HepG2 (cell line): ENCODE results near the gene CTDSP1. TPM values are rescaled to one million over a fixed set of nuclear protein-coding genes. Genes with fewer than 3 reads are reported as not detected.
A peak's percentile ranks its signal among the peaks of the same experiment; 100 is the strongest.

Experiments
- CEBPB ChIP-seq: IDR thresholded peaks from 2 replicates; pipeline ENCODE4 v1.6.1; 2011; ENCODE audit warnings: low read depth, low read length, improper control_type of control experiment, borderline replicate concordance
- FOXP4 ChIP-seq: sonication (generic); formaldehyde crosslinking; IDR thresholded peaks from 2 replicates; pipeline ENCODE4 v1.4.0; 2020; ENCODE audit warnings: missing genetic modification reagents
- GATAD2A ChIP-seq: IDR thresholded peaks from 2 replicates; pipeline ENCODE4 v1.6.1; 2016
- HDAC1 ChIP-seq: sonication (generic); formaldehyde crosslinking; IDR thresholded peaks from 2 replicates; pipeline ENCODE4 v1.5.1; 2020; ENCODE audit warnings: mild to moderate bottlenecking, missing genetic modification reagents
- MED13 ChIP-seq: sonication (generic); formaldehyde crosslinking; IDR thresholded peaks from 2 replicates; pipeline ENCODE4 v1.5.0; 2020; ENCODE audit warnings: missing genetic modification reagents
- MEIS2 ChIP-seq: sonication (generic); formaldehyde crosslinking; IDR thresholded peaks from 2 replicates; pipeline ENCODE4 v1.9.0; 2021; ENCODE audit warnings: mild to moderate bottlenecking, missing genetic modification reagents
- PTBP1 ChIP-seq: fragments of 200-400 bp; formaldehyde crosslinking; IDR thresholded peaks from 2 replicates; pipeline ENCODE4 v1.6.1; 2018; ENCODE audit warnings: low read length, low read depth; ENCODE audit not compliant: poor library complexity, severe bottlenecking
- RFXAP ChIP-seq: sonication (generic); formaldehyde crosslinking; IDR thresholded peaks from 2 replicates; pipeline ENCODE4 v1.4.0; 2020; ENCODE audit warnings: missing genetic modification reagents, borderline replicate concordance
- SNAPC2 ChIP-seq: sonication (generic); formaldehyde crosslinking; IDR thresholded peaks from 2 replicates; pipeline ENCODE4 v1.8.1; 2022; ENCODE audit warnings: mild to moderate bottlenecking, missing genetic modification reagents
- ZBTB3 ChIP-seq: sonication (generic); formaldehyde crosslinking; IDR thresholded peaks from 2 replicates; pipeline ENCODE4 v1.4.0; 2020; ENCODE audit warnings: low read depth, mild to moderate bottlenecking, moderate library complexity, missing genetic modification reagents, borderline replicate concordance
- ZMYM3 ChIP-seq: sonication (generic); formaldehyde crosslinking; IDR thresholded peaks from 2 replicates; pipeline ENCODE4 v1.5.1; 2020; ENCODE audit warnings: mild to moderate bottlenecking, missing genetic modification reagents
- ZNF101 ChIP-seq: sonication (generic); formaldehyde crosslinking; IDR thresholded peaks from 2 replicates; pipeline ENCODE4 v1.4.0; 2020; ENCODE audit warnings: mild to moderate bottlenecking, low read depth, missing genetic modification reagents, borderline replicate concordance
- ZNF224 ChIP-seq: sonication (generic); formaldehyde crosslinking; IDR thresholded peaks from 2 replicates; pipeline ENCODE4 v1.5.0; 2020; ENCODE audit warnings: mild to moderate bottlenecking, missing genetic modification reagents
- ZNF235 ChIP-seq: sonication (generic); formaldehyde crosslinking; IDR thresholded peaks from 2 replicates; pipeline ENCODE4 v1.8.1; 2023; ENCODE audit warnings: mild to moderate bottlenecking, missing genetic modification reagents, borderline replicate concordance
- ZNF44 ChIP-seq: sonication (generic); formaldehyde crosslinking; IDR thresholded peaks from 2 replicates; pipeline ENCODE4 v1.5.1; 2020; ENCODE audit warnings: mild to moderate bottlenecking, missing genetic modification reagents
- ZNF567 ChIP-seq: sonication (generic); formaldehyde crosslinking; IDR thresholded peaks from 2 replicates; pipeline ENCODE4 v1.8.1; 2023; ENCODE audit warnings: mild to moderate bottlenecking, missing genetic modification reagents, borderline replicate concordance
- ZNF709 ChIP-seq: sonication (generic); formaldehyde crosslinking; IDR thresholded peaks from 2 replicates; pipeline ENCODE4 v1.5.0; 2020; ENCODE audit warnings: mild to moderate bottlenecking, missing genetic modification reagents
- ZNF777 ChIP-seq: sonication (generic); formaldehyde crosslinking; IDR thresholded peaks from 2 replicates; pipeline ENCODE4 v1.4.0; 2020; ENCODE audit warnings: missing genetic modification reagents
- ZNF83 ChIP-seq: sonication (generic); formaldehyde crosslinking; IDR thresholded peaks from 2 replicates; pipeline ENCODE4 v1.4.0; 2020; ENCODE audit warnings: missing genetic modification reagents, mild to moderate bottlenecking, borderline replicate concordance
- ZSCAN29 ChIP-seq: sonication (generic); formaldehyde crosslinking; conservative IDR thresholded peaks from 2 replicates; pipeline ENCODE4 v1.4.0; 2020; ENCODE audit warnings: mild to moderate bottlenecking, missing genetic modification reagents
- polyA plus RNA-seq, 8 experiments: library from polyadenylated mRNA; depleted of rRNA in 3 of 8; stranded (reverse) in 7 of 8; unstranded in 1 of 8; fragments of >200 nt; fragmentation: Illumina TruSeq in 4 of 8; extraction: Trizol in 4 of 8; gene quantifications; 2 replicates each; pipeline versions ENCODE4 v1.2.1 to v1.2.3, GENCODE V29; 2011 to 2016; ENCODE audit warnings: low read depth in 4 of 8, missing spikeins in 1 of 8, mixed read lengths in 1 of 8; ENCODE audit not compliant: insufficient read depth in 1 of 8
- total RNA-seq, 5 experiments: library from RNA; depleted of rRNA; stranded (reverse); fragments of >200 nt; fragmentation: Illumina TruSeq; extraction: Trizol; gene quantifications; 2 replicates each; pipeline ENCODE4 v1.2.3, GENCODE V29; 2016; ENCODE audit warnings: low read depth in 1 of 5
- TF ChIP-seq, protein P1 (sequence below): sonication (generic); formaldehyde crosslinking; IDR thresholded peaks from 2 replicates; pipeline ENCODE4 v1.8.1; 2023; ENCODE audit warnings: missing genetic modification reagents, inconsistent platforms, borderline replicate concordance
- TF ChIP-seq, protein P2 (sequence below): sonication (generic); formaldehyde crosslinking; IDR thresholded peaks from 2 replicates; pipeline ENCODE4 v1.9.0; 2021; ENCODE audit warnings: missing genetic modification reagents, borderline replicate concordance

Gene CTDSP1
- total and polyA plus RNA-seq, 2 of the 13 experiments (the other 11 are each of a cell fraction or from before 2014, with no cell fraction given) = 91.0 to 268 TPM

DNA sequence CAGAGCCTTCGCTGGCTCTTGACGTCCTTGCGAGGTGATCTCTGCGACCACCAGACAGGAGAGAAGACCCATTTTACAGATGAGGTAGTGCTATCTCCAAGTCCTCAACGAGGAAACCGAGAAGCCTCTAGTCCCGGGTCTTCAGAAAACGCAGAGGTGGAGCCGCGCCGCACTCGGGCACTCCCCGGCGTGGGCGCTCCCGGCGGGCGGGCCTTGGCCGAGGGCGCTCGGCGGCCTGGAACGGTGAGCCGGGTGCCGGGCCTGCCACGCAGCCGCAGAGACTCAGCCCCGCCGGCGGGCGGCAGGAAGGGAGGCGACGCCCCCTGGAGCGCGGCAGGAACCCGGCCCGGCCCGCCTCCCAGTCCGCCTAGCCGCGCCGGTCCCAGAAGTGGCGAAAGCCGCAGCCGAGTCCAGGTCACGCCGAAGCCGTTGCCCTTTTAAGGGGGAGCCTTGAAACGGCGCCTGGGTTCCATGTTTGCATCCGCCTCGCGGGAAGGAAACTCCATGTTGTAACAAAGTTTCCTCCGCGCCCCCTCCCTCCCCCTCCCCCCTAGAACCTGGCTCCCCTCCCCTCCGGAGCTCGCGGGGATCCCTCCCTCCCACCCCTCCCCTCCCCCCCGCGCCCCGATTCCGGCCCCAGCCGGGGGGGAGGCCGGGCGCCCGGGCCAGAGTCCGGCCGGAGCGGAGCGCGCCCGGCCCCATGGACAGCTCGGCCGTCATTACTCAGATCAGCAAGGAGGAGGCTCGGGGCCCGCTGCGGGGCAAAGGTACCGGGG lies at the start of gene CTDSP1 (continued):
- TF ChIP-seq FOXP4 (CRISPR knock-in tag) (peak; percentile 68; the same call in 1 of the 2 replicates), ZNF83 (CRISPR knock-in tag) (peak; percentile 50; the same call in 1 of the 2 replicates), SNAPC2 (CRISPR knock-in tag) (no peak), ZBTB3 (CRISPR knock-in tag) (no peak), ZNF44 (no peak), CEBPB (peak; percentile 67; the same call in 1 of the 2 replicates), ZNF567 (CRISPR knock-in tag) (0 out of 2 replicates have a peak, but pooled peaks have one; percentile 59), RFXAP (CRISPR knock-in tag) (0 out of 2 replicates have a peak, but pooled peaks have one; percentile 37), ZNF224 (0 out of 2 replicates have a peak, but pooled peaks have one; percentile 21), HDAC1 (CRISPR knock-in tag) (peak; percentile 65), ZSCAN29 (CRISPR knock-in tag) (no peak), MED13 (CRISPR knock-in tag) (peak; percentile 30; the same call in 1 of the 2 replicates), ZNF777 (CRISPR knock-in tag) (peak; percentile 34; the same call in 1 of the 2 replicates), ZNF235 (CRISPR knock-in tag) (no peak), ZNF709 (CRISPR knock-in tag) (peak; percentile 81), PTBP1 (peak; percentile 96), ZNF101 (no peak), ZMYM3 (peak; percentile 30; the same call in 1 of the 2 replicates), MEIS2 (peak; percentile 14), GATAD2A (CRISPR knock-in tag) (peak; percentile 48; the same call in 1 of the 2 replicates)
- TF ChIP-seq, protein P1, sequence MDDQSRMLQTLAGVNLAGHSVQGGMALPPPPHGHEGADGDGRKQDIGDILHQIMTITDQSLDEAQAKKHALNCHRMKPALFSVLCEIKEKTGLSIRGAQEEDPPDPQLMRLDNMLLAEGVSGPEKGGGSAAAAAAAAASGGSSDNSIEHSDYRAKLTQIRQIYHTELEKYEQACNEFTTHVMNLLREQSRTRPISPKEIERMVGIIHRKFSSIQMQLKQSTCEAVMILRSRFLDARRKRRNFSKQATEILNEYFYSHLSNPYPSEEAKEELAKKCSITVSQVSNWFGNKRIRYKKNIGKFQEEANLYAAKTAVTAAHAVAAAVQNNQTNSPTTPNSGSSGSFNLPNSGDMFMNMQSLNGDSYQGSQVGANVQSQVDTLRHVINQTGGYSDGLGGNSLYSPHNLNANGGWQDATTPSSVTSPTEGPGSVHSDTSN (CRISPR knock-in tag) = no peak
- TF ChIP-seq, protein P2, sequence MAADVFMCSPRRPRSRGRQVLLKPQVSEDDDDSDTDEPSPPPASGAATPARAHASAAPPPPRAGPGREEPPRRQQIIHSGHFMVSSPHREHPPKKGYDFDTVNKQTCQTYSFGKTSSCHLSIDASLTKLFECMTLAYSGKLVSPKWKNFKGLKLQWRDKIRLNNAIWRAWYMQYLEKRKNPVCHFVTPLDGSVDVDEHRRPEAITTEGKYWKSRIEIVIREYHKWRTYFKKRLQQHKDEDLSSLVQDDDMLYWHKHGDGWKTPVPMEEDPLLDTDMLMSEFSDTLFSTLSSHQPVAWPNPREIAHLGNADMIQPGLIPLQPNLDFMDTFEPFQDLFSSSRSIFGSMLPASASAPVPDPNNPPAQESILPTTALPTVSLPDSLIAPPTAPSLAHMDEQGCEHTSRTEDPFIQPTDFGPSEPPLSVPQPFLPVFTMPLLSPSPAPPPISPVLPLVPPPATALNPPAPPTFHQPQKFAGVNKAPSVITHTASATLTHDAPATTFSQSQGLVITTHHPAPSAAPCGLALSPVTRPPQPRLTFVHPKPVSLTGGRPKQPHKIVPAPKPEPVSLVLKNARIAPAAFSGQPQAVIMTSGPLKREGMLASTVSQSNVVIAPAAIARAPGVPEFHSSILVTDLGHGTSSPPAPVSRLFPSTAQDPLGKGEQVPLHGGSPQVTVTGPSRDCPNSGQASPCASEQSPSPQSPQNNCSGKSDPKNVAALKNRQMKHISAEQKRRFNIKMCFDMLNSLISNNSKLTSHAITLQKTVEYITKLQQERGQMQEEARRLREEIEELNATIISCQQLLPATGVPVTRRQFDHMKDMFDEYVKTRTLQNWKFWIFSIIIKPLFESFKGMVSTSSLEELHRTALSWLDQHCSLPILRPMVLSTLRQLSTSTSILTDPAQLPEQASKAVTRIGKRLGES (CRISPR knock-in tag) = no peak
